GM12878 (cell line): Measurements from ENCODE around the gene PPP1R18. TPM values are rescaled to one million over a fixed set of nuclear protein-coding genes. Genes with fewer than 3 reads are reported as not detected.

ENCODE experiments used
- BACH1 ChIP-seq: fragments of 450-650 bp; IDR thresholded peaks from 2 replicates; pipeline ENCODE4 v1.6.1; 2017; ENCODE audit warnings: mild to moderate bottlenecking, borderline replicate concordance
- CHD2 ChIP-seq: IDR thresholded peaks from 2 replicates; pipeline ENCODE4 v1.6.1; 2011; ENCODE audit warnings: low read depth, low read length, improper control_type of control experiment, borderline replicate concordance
- FOXM1 ChIP-seq: IDR thresholded peaks from 2 replicates; pipeline ENCODE4 v1.6.1; 2012; ENCODE audit warnings: low read depth, mild to moderate bottlenecking, inconsistent platforms, low read length, moderate library complexity
- HDAC6 ChIP-seq: fragments of 200-600 bp; sonication (generic); IDR thresholded peaks from one replicate; pipeline ENCODE4 v1.8.0; 2017; ENCODE audit warnings: antibody characterized with exemption; ENCODE audit not compliant: unreplicated experiment
- IKZF2 ChIP-seq, 2 experiments: fragments of 450-650 bp; IDR thresholded peaks; 2 replicates each; pipeline ENCODE4 v1.6.1; 2017; ENCODE audit warnings: mild to moderate bottlenecking in 2 of 2, moderate library complexity in 2 of 2
- MEF2A ChIP-seq: IDR thresholded peaks from 2 replicates; pipeline ENCODE4 v1.6.1; 2011; ENCODE audit warnings: low read depth, mild to moderate bottlenecking, low read length, moderate library complexity; ENCODE audit not compliant: insufficient read depth
- MXI1 ChIP-seq: fragments of 150-350 bp; IDR thresholded peaks from 2 replicates; pipeline ENCODE4 v1.6.1; 2011; ENCODE audit warnings: low read depth, mild to moderate bottlenecking, inconsistent platforms, low read length, improper control_type of control experiment
- MYC ChIP-seq: IDR thresholded peaks from 2 replicates; pipeline ENCODE4 v1.6.1; 2011; ENCODE audit warnings: mild to moderate bottlenecking, low read length, moderate library complexity, inconsistent platforms; ENCODE audit not compliant: insufficient read depth, insufficient replicate concordance, insufficient read length, severe bottlenecking
- RAD21 ChIP-seq: IDR thresholded peaks from 2 replicates; pipeline ENCODE4 v1.6.1; 2011; ENCODE audit warnings: mild to moderate bottlenecking, low read depth, low read length, moderate library complexity; ENCODE audit not compliant: insufficient read depth
- RB1 ChIP-seq: fragments of 450-650 bp; formaldehyde crosslinking; IDR thresholded peaks from 2 replicates; pipeline ENCODE4 v1.6.1; 2017; ENCODE audit warnings: mild to moderate bottlenecking, borderline replicate concordance
- RBBP5 ChIP-seq: fragments of 200-600 bp; sonication (generic); conservative IDR thresholded peaks from 2 replicates; pipeline ENCODE4 v1.6.1; 2016
- SP1 ChIP-seq: IDR thresholded peaks from one replicate; pipeline ENCODE4 v1.6.1; 2011; ENCODE audit warnings: low read depth, low read length
- SUPT20H ChIP-seq: IDR thresholded peaks from 2 replicates; pipeline ENCODE4 v1.6.1; 2011; ENCODE audit warnings: low read depth, mild to moderate bottlenecking, low read length, moderate library complexity, borderline replicate concordance; ENCODE audit not compliant: control insufficient read depth
- ZNF274 ChIP-seq: IDR thresholded peaks from one replicate; pipeline ENCODE4 v1.8.0; 2011; ENCODE audit not compliant: insufficient read length, insufficient read depth
- ZNF384 ChIP-seq: IDR thresholded peaks from 2 replicates; pipeline ENCODE4 v1.6.1; 2012; ENCODE audit warnings: low read depth, mild to moderate bottlenecking, low read length, improper control_type of control experiment, borderline replicate concordance
- ZNF622 ChIP-seq: fragments of 450-650 bp; IDR thresholded peaks from 2 replicates; pipeline ENCODE4 v1.6.1; 2017; ENCODE audit warnings: mild to moderate bottlenecking, inconsistent platforms
- polyA plus RNA-seq, 11 experiments: library from polyadenylated mRNA; depleted of rRNA in 4 of 11; unstranded in 6 of 11; stranded (reverse) in 5 of 11; fragments of >200 nt; fragmentation: Nextera tagmentation in 4 of 11; fragmentation: Illumina TruSeq in 1 of 11; extraction: Ambion mirVana in 4 of 11; extraction: Trizol in 1 of 11; gene quantifications; 1 replicate in 1 of 11; 2 replicates in 10 of 11; pipeline versions ENCODE4 v1.2.1 to v1.2.3, GENCODE V29; 2011 to 2016; ENCODE audit warnings: inconsistent platforms in 2 of 11, missing spikeins in 2 of 11, low read depth in 1 of 11
- total RNA-seq, 4 experiments: library from RNA; depleted of rRNA in 3 of 4; stranded (reverse); fragments of >200 nt in 3 of 4; fragmentation: Illumina TruSeq in 1 of 4; extraction: Trizol in 1 of 4; gene quantifications; 2 replicates each; pipeline versions ENCODE4 v1.2.1 to v1.2.3, GENCODE V29; 2013 to 2021
- TF ChIP-seq, protein P1 (sequence below): fragments of 450-650 bp; formaldehyde crosslinking; IDR thresholded peaks from 2 replicates; pipeline ENCODE4 v1.5.0; 2022; ENCODE audit warnings: mild to moderate bottlenecking, missing genetic modification characterization
- TF ChIP-seq, protein P2 (sequence below): fragments of 450-650 bp; IDR thresholded peaks from 2 replicates; pipeline ENCODE4 v1.6.1; 2017; ENCODE audit warnings: mild to moderate bottlenecking
- TF ChIP-seq, protein P3 (sequence below): fragments of 450-650 bp; IDR thresholded peaks from 2 replicates; pipeline ENCODE4 v1.6.1; 2018; ENCODE audit warnings: mild to moderate bottlenecking, low read depth, moderate library complexity; ENCODE audit not compliant: partially characterized antibody
- TF ChIP-seq, protein P4 (sequence below): fragments of 450-650 bp; IDR thresholded peaks from 2 replicates; pipeline ENCODE4 v1.6.1; 2016; ENCODE audit warnings: mild to moderate bottlenecking

PPP1R18 gene
- total and polyA plus RNA-seq, 10 of the 15 experiments (the other 5 are each of a cell fraction or from before 2014, with no cell fraction given), result 21.0 to 119 (median 52.6) TPM

DNA sequence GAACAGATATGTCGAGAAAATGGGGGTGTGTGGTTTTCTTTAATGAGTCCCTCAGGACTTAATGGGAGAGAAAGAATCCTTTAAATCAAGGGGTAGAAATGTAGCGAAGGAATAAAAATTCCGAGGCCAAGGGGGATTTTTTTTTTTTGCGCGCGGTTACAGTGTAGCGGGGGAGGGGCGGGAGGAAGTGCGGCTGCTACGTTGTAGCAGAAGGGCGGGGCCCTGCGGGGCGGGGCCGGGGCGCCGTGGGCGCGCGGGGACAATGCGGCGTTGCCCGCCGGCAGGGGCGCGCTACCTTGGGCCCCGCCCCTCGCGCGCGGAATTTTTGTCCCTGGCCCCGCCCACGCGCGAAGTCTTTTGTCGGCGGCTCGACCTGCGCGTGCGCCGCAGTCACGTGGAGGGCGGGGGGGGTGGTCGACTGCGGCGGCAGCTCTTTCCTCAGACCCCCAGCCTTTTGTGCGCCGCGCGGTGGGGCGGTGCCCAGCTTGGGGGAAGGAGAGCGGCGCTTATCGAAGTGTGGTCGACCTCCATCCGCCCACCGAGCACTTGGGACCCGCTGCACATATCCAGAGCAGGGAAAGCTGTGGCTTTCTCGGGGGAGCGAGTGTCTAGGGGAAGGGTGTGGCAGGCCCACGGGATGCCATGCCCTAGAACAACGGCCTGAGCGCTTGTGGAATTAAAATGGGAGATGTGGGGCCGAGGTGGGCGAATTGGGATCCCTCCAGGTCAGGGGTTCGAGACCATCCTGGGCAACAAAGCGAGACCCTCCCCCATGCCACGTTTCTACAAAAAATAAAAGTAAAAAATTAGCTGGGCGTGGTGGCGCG is 35.0 kb upstream of the PPP1R18 start (continued):
- TF ChIP-seq RAD21 (no peak), BACH1 (peak; percentile 99), ZNF384 (peak; percentile 78), MYC (no peak), RB1 (0 out of 2 replicates have a peak, but pooled peaks have one; percentile 51), MXI1 (peak; percentile 88), IKZF2 (IDR thresholded peaks at IDR 0.05) (no peak), ZNF622 (no peak), HDAC6 (no peak), SP1 (peak; percentile 62), SUPT20H (no peak), CHD2 (peak; percentile 87), MEF2A (no peak), ZNF274 (no peak), FOXM1 (no peak), RBBP5 (no peak)
- TF ChIP-seq, protein P1, sequence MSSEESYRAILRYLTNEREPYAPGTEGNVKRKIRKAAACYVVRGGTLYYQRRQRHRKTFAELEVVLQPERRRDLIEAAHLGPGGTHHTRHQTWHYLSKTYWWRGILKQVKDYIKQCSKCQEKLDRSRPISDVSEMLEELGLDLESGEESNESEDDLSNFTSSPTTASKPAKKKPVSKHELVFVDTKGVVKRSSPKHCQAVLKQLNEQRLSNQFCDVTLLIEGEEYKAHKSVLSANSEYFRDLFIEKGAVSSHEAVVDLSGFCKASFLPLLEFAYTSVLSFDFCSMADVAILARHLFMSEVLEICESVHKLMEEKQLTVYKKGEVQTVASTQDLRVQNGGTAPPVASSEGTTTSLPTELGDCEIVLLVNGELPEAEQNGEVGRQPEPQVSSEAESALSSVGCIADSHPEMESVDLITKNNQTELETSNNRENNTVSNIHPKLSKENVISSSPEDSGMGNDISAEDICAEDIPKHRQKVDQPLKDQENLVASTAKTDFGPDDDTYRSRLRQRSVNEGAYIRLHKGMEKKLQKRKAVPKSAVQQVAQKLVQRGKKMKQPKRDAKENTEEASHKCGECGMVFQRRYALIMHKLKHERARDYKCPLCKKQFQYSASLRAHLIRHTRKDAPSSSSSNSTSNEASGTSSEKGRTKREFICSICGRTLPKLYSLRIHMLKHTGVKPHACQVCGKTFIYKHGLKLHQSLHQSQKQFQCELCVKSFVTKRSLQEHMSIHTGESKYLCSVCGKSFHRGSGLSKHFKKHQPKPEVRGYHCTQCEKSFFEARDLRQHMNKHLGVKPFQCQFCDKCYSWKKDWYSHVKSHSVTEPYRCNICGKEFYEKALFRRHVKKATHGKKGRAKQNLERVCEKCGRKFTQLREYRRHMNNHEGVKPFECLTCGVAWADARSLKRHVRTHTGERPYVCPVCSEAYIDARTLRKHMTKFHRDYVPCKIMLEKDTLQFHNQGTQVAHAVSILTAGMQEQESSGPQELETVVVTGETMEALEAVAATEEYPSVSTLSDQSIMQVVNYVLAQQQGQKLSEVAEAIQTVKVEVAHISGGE (CRISPR knock-in tag), result no peak
- TF ChIP-seq, protein P2, sequence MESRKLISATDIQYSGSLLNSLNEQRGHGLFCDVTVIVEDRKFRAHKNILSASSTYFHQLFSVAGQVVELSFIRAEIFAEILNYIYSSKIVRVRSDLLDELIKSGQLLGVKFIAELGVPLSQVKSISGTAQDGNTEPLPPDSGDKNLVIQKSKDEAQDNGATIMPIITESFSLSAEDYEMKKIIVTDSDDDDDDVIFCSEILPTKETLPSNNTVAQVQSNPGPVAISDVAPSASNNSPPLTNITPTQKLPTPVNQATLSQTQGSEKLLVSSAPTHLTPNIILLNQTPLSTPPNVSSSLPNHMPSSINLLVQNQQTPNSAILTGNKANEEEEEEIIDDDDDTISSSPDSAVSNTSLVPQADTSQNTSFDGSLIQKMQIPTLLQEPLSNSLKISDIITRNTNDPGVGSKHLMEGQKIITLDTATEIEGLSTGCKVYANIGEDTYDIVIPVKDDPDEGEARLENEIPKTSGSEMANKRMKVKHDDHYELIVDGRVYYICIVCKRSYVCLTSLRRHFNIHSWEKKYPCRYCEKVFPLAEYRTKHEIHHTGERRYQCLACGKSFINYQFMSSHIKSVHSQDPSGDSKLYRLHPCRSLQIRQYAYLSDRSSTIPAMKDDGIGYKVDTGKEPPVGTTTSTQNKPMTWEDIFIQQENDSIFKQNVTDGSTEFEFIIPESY, result no peak
- TF ChIP-seq, protein P3, sequence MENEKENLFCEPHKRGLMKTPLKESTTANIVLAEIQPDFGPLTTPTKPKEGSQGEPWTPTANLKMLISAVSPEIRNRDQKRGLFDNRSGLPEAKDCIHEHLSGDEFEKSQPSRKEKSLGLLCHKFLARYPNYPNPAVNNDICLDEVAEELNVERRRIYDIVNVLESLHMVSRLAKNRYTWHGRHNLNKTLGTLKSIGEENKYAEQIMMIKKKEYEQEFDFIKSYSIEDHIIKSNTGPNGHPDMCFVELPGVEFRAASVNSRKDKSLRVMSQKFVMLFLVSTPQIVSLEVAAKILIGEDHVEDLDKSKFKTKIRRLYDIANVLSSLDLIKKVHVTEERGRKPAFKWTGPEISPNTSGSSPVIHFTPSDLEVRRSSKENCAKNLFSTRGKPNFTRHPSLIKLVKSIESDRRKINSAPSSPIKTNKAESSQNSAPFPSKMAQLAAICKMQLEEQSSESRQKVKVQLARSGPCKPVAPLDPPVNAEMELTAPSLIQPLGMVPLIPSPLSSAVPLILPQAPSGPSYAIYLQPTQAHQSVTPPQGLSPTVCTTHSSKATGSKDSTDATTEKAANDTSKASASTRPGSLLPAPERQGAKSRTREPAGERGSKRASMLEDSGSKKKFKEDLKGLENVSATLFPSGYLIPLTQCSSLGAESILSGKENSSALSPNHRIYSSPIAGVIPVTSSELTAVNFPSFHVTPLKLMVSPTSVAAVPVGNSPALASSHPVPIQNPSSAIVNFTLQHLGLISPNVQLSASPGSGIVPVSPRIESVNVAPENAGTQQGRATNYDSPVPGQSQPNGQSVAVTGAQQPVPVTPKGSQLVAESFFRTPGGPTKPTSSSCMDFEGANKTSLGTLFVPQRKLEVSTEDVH, result peak; percentile 68
- TF ChIP-seq, protein P4, sequence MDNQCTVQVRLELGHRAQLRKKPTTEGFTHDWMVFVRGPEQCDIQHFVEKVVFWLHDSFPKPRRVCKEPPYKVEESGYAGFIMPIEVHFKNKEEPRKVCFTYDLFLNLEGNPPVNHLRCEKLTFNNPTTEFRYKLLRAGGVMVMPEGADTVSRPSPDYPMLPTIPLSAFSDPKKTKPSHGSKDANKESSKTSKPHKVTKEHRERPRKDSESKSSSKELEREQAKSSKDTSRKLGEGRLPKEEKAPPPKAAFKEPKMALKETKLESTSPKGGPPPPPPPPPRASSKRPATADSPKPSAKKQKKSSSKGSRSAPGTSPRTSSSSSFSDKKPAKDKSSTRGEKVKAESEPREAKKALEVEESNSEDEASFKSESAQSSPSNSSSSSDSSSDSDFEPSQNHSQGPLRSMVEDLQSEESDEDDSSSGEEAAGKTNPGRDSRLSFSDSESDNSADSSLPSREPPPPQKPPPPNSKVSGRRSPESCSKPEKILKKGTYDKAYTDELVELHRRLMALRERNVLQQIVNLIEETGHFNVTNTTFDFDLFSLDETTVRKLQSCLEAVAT, result 0 out of 2 replicates have a peak, but pooled peaks have one; percentile 16
